Spleen (tissue), 11 donors: ENCODE measurements around the gene OR52K1. TPM values are rescaled to one million over a fixed set of nuclear protein-coding genes. Genes with fewer than 3 reads are reported as not detected.
"Not testable (repeated sequence)": the region's sequence is repeated elsewhere in the genome, so short reads cannot be mapped to it uniquely, and the experiment has no call there.

Source experiments
- DNase-seq: peaks from one replicate; pipeline ENCODE4 v3.0.0-alpha.2; 2020
- H3K27ac ChIP-seq, 8 donors: fragments of 200-600 bp; sonication (generic) in 7 of 8; 1 replicate in 4 of 8; 2 replicates in 4 of 8; pipeline versions ENCODE4 v1.5.0 to v1.8.0; 2016 to 2021; ENCODE audit warnings: inconsistent platforms in 4 of 8, mild to moderate bottlenecking in 4 of 8, moderate library complexity in 1 of 8
- H3K27me3 ChIP-seq, 7 donors: fragments of 200-600 bp; sonication (generic) in 6 of 7; replicated peaks in 1 of 7; 1 replicate in 4 of 7; 2 replicates in 3 of 7; pipeline versions ENCODE4 v1.5.0 to v1.8.0; 2016 to 2021; ENCODE audit warnings: inconsistent platforms in 3 of 7, mild to moderate bottlenecking in 1 of 7
- H3K36me3 ChIP-seq, 6 donors: fragments of 200-600 bp; sonication (generic) in 5 of 6; 1 replicate in 4 of 6; 2 replicates in 2 of 6; pipeline versions ENCODE4 v1.5.0 to v1.8.0; 2016 to 2021; ENCODE audit warnings: inconsistent platforms in 2 of 6
- H3K4me1 ChIP-seq, 6 donors: fragments of 200-600 bp; sonication (generic) in 5 of 6; 1 replicate in 3 of 6; 2 replicates in 3 of 6; pipeline versions ENCODE4 v1.5.0 to v1.8.0; 2016 to 2021; ENCODE audit warnings: inconsistent platforms in 3 of 6
- H3K4me3 ChIP-seq, 8 donors: fragments of 200-600 bp; sonication (generic) in 7 of 8; 1 replicate in 4 of 8; 2 replicates in 4 of 8; pipeline versions ENCODE4 v1.5.0 to v1.8.0; 2016 to 2021; ENCODE audit warnings: inconsistent platforms in 4 of 8, mild to moderate bottlenecking in 4 of 8, moderate library complexity in 2 of 8
- H3K9me3 ChIP-seq, 8 donors: fragments of 200-600 bp; sonication (generic) in 7 of 8; 1 replicate in 4 of 8; 2 replicates in 4 of 8; pipeline versions ENCODE4 v1.5.0 to v1.8.0; 2016 to 2021; ENCODE audit warnings: inconsistent platforms in 4 of 8
- POLR2A ChIP-seq, 3 donors: fragments of 450-650 bp; IDR thresholded peaks; one replicate each; pipeline ENCODE4 v1.5.1; 2017; ENCODE audit warnings: antibody characterized with exemption in 3 of 3, mild to moderate bottlenecking in 1 of 3
- POLR2AphosphoS5 ChIP-seq, 3 donors: sonication (generic); formaldehyde crosslinking; IDR thresholded peaks; one replicate each; pipeline ENCODE4 v1.5.1; 2017; ENCODE audit warnings: antibody characterized with exemption in 3 of 3
- WGBS, 5 donors: extraction: QIAGEN DNeasy Blood & Tissue Kit in 3 of 5; methylation state at CpG; one replicate each; pipeline versions ENCODE4 v1.1.5 to v1.1.7; 2013 to 2018; 5-methylcytosine and 5-hydroxymethylcytosine counted together
- intact Hi-C: fragments of 100-400 bp; cut with DNase I; formaldehyde crosslinking; loops from one replicate; pipeline ENCODE4 v1.15.0; 2023; ENCODE audit warnings: low total_unique reads
- polyA plus RNA-seq, 3 donors: library from polyadenylated mRNA; stranded (reverse); fragments of 200-250 nt; gene quantifications; one replicate each; pipeline ENCODE4 v1.2.1, GENCODE V29; 2013
- total RNA-seq, 7 donors: library from RNA; depleted of rRNA in 3 of 7; stranded (reverse); fragments of >200 nt in 3 of 7; fragmentation: NEBNext Ultra II Directional in 4 of 7; extraction: Animal tissue kit (Norgen Biotek cat#: 25700) in 4 of 7; gene quantifications; one replicate each; pipeline versions ENCODE4 v1.1.0 to v1.2.1, GENCODE V29; 2016 to 2021
- TF ChIP-seq, protein P1 (sequence below), 11 experiments: fragments of 200-600 bp in 7 of 11; fragments of 450-650 bp in 4 of 11; sonication (generic) in 4 of 11; IDR thresholded peaks in 8 of 11; conservative IDR thresholded peaks in 3 of 11; 1 replicate in 7 of 11; 2 replicates in 4 of 11; pipeline versions ENCODE4 v1.4.0 to v1.8.0; 2016 to 2021; ENCODE audit warnings: antibody characterized with exemption in 11 of 11, inconsistent platforms in 4 of 11, mild to moderate bottlenecking in 1 of 11
- donor health status: healthy with polysubstance abuse.
- donor health status: DM: no; HTN: no; CAD: no; lungs with moderate emphysema.
- donor health status: DM: no; HTN: no; CAD: no.
- donor health status: Bipolar disorder and iron deficiency.
- donor health status: healthy.
- donor health status: DM: no; HTN: no; CAD: no.
- donor health status: DM: yes; HTN: yes; CAD: no.

OR52K1 gene
- total and polyA plus RNA-seq, 10 donors, result 0.09 to 0.85 (median 0.30) TPM; not detected in 3

GRCh38 chr11:4484310-4484709 is 1.9 kb downstream of the OR52K1 start:
- DNase-seq, result no peak
- H3K9me3 ChIP-seq, result no peaks in the 10 kb centered on the region
- TF ChIP-seq POLR2AphosphoS5 (IDR thresholded peaks at IDR 0.05) (no peak), POLR2A (IDR thresholded peaks at IDR 0.05) (no peak)
- TF ChIP-seq, protein P1, sequence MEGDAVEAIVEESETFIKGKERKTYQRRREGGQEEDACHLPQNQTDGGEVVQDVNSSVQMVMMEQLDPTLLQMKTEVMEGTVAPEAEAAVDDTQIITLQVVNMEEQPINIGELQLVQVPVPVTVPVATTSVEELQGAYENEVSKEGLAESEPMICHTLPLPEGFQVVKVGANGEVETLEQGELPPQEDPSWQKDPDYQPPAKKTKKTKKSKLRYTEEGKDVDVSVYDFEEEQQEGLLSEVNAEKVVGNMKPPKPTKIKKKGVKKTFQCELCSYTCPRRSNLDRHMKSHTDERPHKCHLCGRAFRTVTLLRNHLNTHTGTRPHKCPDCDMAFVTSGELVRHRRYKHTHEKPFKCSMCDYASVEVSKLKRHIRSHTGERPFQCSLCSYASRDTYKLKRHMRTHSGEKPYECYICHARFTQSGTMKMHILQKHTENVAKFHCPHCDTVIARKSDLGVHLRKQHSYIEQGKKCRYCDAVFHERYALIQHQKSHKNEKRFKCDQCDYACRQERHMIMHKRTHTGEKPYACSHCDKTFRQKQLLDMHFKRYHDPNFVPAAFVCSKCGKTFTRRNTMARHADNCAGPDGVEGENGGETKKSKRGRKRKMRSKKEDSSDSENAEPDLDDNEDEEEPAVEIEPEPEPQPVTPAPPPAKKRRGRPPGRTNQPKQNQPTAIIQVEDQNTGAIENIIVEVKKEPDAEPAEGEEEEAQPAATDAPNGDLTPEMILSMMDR (IDR thresholded peaks at IDR 0.05 in 8 of 11, conservative IDR thresholded peaks at IDR 0.05 in 3 of 11), result no peak
- 70 to 77% (median 72%) methylated on average over 4 of the region's 4 CpGs for WGBS, 5 donors
- H3K36me3 ChIP-seq, result no peaks in the 10 kb centered on the region
- peaks cover 0 to 9% (median 0%) of the 10 kb centered on the region in 6 donors for H3K4me1 ChIP-seq
- H3K27ac ChIP-seq, result no peak overlapping the region
- H3K4me3 ChIP-seq, result no peak overlapping the region
- H3K27me3 ChIP-seq, result no peaks in the 10 kb centered on the region
- intact Hi-C loops, result no loop called here

DNA sequence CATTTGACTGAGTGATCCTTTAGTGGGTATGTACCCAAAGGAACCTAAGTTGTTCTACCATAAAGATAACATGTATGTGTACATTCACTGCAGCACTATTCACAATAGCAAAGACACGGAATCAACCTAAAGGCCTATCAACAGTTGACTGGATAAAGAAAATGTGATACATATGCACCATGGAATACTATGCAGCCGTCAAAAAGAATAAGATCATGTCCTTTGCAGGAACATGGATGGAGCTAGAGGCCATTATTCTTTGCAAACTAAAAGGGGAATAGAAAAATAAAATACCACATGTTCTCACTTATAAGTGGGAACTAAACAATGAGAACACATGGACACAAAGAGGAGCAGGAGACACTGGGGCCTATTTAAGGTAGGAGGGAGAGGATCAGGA is 9.0 kb downstream of the OR52K1 start:
- H3K4me3 ChIP-seq, H3K4me1 ChIP-seq, H3K9me3 ChIP-seq, H3K27ac ChIP-seq, H3K27me3 ChIP-seq, H3K36me3 ChIP-seq, DNase-seq, intact Hi-C loops: not testable (repeated sequence)
- 59 to 94% (median 77%) methylated on average over 2 of the region's 2 CpGs for WGBS, 5 donors

- Histone ChIP-seq H3K4me3 (no peak overlapping the region), H3K27ac (no peak overlapping the region), H3K36me3 (no peaks in the 10 kb centered on the region), H3K27me3 (peaks cover 0 to 7% (median 0%) of the 10 kb centered on the region in 7 donors), H3K9me3 (no peaks in the 10 kb centered on the region), H3K4me1 (peaks cover 0 to 7% (median 4%) of the 10 kb centered on the region in 6 donors)
- TF ChIP-seq, protein P1 (IDR thresholded peaks at IDR 0.05 in 8 of 11, conservative IDR thresholded peaks at IDR 0.05 in 3 of 11), result no peak
- TF ChIP-seq POLR2A (IDR thresholded peaks at IDR 0.05) (no peak), POLR2AphosphoS5 (IDR thresholded peaks at IDR 0.05) (no peak)
- WGBS, 5 donors, result 82 to 87% (median 84%) methylated on average over 4 of the region's 4 CpGs
- intact Hi-C loops, result loop anchor here (2.0 kb wide), 1 partner anchor 305 kb away; no protein-coding TSS in a partner anchor
- DNase-seq, result no peak
Observed at GRCh38 chr11:4491878-4492606, 9.6 kb downstream of the OR52K1 start.

GRCh38 chr11:4493480-4493818 is 11.0 kb downstream of the OR52K1 start:
- Histone ChIP-seq H3K9me3 (no peaks in the 10 kb centered on the region), H3K27ac (no peak overlapping the region), H3K4me1 (peaks cover 0 to 7% (median 4%) of the 10 kb centered on the region in 6 donors), H3K36me3 (no peaks in the 10 kb centered on the region), H3K4me3 (peak overlapping the region in 1 of 8 donors; percentile 29), H3K27me3 (peaks cover 0 to 7% (median 0%) of the 10 kb centered on the region in 7 donors)
- intact Hi-C loops, result loop anchor here (2.0 kb wide), 1 partner anchor 307 kb away; no protein-coding TSS in a partner anchor
- DNase-seq, result no peak
- TF ChIP-seq POLR2A (IDR thresholded peaks at IDR 0.05), result no peak
- TF ChIP-seq, protein P1 (IDR thresholded peaks at IDR 0.05 in 8 of 11, conservative IDR thresholded peaks at IDR 0.05 in 3 of 11), result peak in 3 of 11 experiments; percentile 4 to 64 (median 37)
- WGBS, 5 donors, result 32 to 52% (median 42%) methylated on average over 5 of the region's 5 CpGs
